Measurements from ENCODE around the gene ST3GAL3.

The ST3GAL3 gene

GRCh38 chr1:43707190-43708001, at the start of gene ST3GAL3:
TSS of gene ST3GAL3 (plus strand) at chr1:43707536. CDS start at chr1:43736263, 28,727 bp downstream.
- no peak for FAIRE-seq

GRCh38 chr1:43659212-43660166, 47.8 kb upstream of the ST3GAL3 start:
- FAIRE-seq, result no peak

GRCh38 chr1:43660355-43660754, 47.0 kb upstream of the ST3GAL3 start:
- no peak for FAIRE-seq

GRCh38 chr1:43664369-43664768, 43.0 kb upstream of the ST3GAL3 start:
- FAIRE-seq, result no peak

GRCh38 chr1:43666608-43667007, 40.7 kb upstream of the ST3GAL3 start:
- FAIRE-seq, result no peak

GRCh38 chr1:43668956-43669355, 38.4 kb upstream of the ST3GAL3 start:
- FAIRE-seq, result no peak

- no peak for FAIRE-seq
These were observed 37.5 kb upstream of the ST3GAL3 start for GRCh38 chr1:43669878-43670277.

GRCh38 chr1:43671193-43671592, 36.1 kb upstream of the ST3GAL3 start:
- FAIRE-seq, result no peak

- no peak for FAIRE-seq
These were observed 35.6 kb upstream of the ST3GAL3 start for GRCh38 chr1:43671626-43672330.

- no peak for FAIRE-seq
These were observed 34.1 kb upstream of the ST3GAL3 start for GRCh38 chr1:43673261-43673660.

- no peak for FAIRE-seq
These were observed 28.4 kb upstream of the ST3GAL3 start for GRCh38 chr1:43678940-43679339.

- FAIRE-seq, result no peak
These were observed 23.8 kb upstream of the ST3GAL3 start for GRCh38 chr1:43683560-43683959.

- FAIRE-seq, result no peak
These were observed 20.5 kb upstream of the ST3GAL3 start for GRCh38 chr1:43686801-43687200.

- no peak for FAIRE-seq
These were observed 19.8 kb upstream of the ST3GAL3 start for GRCh38 chr1:43687301-43688108.

GRCh38 chr1:43688109-43688387, 19.3 kb upstream of the ST3GAL3 start:
- FAIRE-seq, result no peak

- no peak for FAIRE-seq
These were observed 18.7 kb upstream of the ST3GAL3 start for GRCh38 chr1:43688594-43689000.

- no peak for FAIRE-seq
These were observed 18.0 kb upstream of the ST3GAL3 start for GRCh38 chr1:43689289-43689688.

- no peak for FAIRE-seq
These were observed 15.2 kb upstream of the ST3GAL3 start for GRCh38 chr1:43691871-43692815.

GRCh38 chr1:43693371-43693770, 14.0 kb upstream of the ST3GAL3 start:
- no peak for FAIRE-seq

- no peak for FAIRE-seq
These were observed 8.1 kb upstream of the ST3GAL3 start for GRCh38 chr1:43699281-43699680.

- FAIRE-seq, result no peak
These were observed 3.5 kb upstream of the ST3GAL3 start for GRCh38 chr1:43703836-43704235.

All from A204.1 (cell line).